A549 (cell line): ENCODE data around the gene TRPV6. TPM values are rescaled to one million over a fixed set of nuclear protein-coding genes. Genes with fewer than 3 reads are reported as not detected.

Source experiments
- ATAC-seq, 2 experiments: fragments of 200-7000 bp in 1 of 2; fragments of >200 bp in 1 of 2; cut with Nextera tagmentation in 1 of 2; cut with Tn5 transposase in 1 of 2; 3 replicates each; pipeline versions ENCODE4 v1.8.0 to v1.9.1; 2018 to 2020; ENCODE audit warnings: mild to moderate bottlenecking in 1 of 2, moderate library complexity in 1 of 2
- CTCF ChIA-PET: fragments of 300-600 bp; sonication (Branson Sonifier 250); formaldehyde crosslinking; extraction: SDS; loops from one replicate; lab custom pipeline; 2021; ENCODE audit warnings: antibody characterized with exemption, inconsistent platforms; lab: Yijun Ruan, JAX
- POLR2A ChIA-PET: fragments of 350-600 bp; formaldehyde crosslinking; extraction: SDS; loops from one replicate; lab custom pipeline; 2021; ENCODE audit warnings: antibody characterized with exemption, inconsistent platforms; lab: Yijun Ruan, JAX
- DNase-seq, 2 experiments: peaks; one replicate each; pipeline versions ENCODE4 v3.0.0 to v3.0.0-alpha.2; 2011 to 2016; ENCODE audit warnings: low read depth in 1 of 2, low spot score in 1 of 2
- FAIRE-seq: peaks from 2 replicates; lab custom pipeline; 2011; peaks lifted over from hg19 to GRCh38; lab: Jason Lieb, UNC
- H3K27ac ChIP-seq, 2 experiments: fragments of >200 bp; sonication (Bioruptor Twin); formaldehyde crosslinking; 3 replicates each; pipeline ENCODE4 v1.5.1; 2016 to 2017
- H3K4me1 ChIP-seq: fragments of >200 bp; sonication (Bioruptor Twin); formaldehyde crosslinking; 3 replicates; pipeline ENCODE4 v1.6.1; 2016
- H3K4me2 ChIP-seq: fragments of >200 bp; sonication (Bioruptor Twin); formaldehyde crosslinking; 3 replicates; pipeline ENCODE4 v1.6.1; 2016
- H3K4me3 ChIP-seq: fragments of >200 bp; sonication (Bioruptor Twin); formaldehyde crosslinking; 3 replicates; pipeline ENCODE4 v1.5.1; 2016
- H3K9me3 ChIP-seq: fragments of >200 bp; sonication (Bioruptor Twin); formaldehyde crosslinking; 3 replicates; pipeline ENCODE4 v1.6.1; 2016
- CBX2 ChIP-seq: fragments of 200-600 bp; sonication (generic); IDR thresholded peaks from 2 replicates; pipeline ENCODE4 v1.6.1; 2016; ENCODE audit warnings: low read depth, mild to moderate bottlenecking, borderline replicate concordance
- CBX8 ChIP-seq: fragments of 200-600 bp; sonication (generic); IDR thresholded peaks from 2 replicates; pipeline ENCODE4 v1.6.1; 2016
- E2F6 ChIP-seq: IDR thresholded peaks from 2 replicates; pipeline ENCODE4 v1.6.1; 2012; ENCODE audit warnings: low read depth, borderline replicate concordance
- EHF ChIP-seq: fragments of 250-450 bp; sonication (Bioruptor Pico); IDR thresholded peaks from 2 replicates; pipeline ENCODE4 v1.5.0; 2020; ENCODE audit warnings: mild to moderate bottlenecking
- EHMT2 ChIP-seq: fragments of 200-600 bp; sonication (generic); IDR thresholded peaks from 2 replicates; pipeline ENCODE4 v1.6.1; 2016; ENCODE audit warnings: antibody characterized with exemption, low read depth, mild to moderate bottlenecking, moderate library complexity
- ELK1 ChIP-seq: fragments of 150-350 bp; IDR thresholded peaks from 2 replicates; pipeline ENCODE4 v1.6.1; 2014; ENCODE audit warnings: low read depth, mild to moderate bottlenecking, low read length
- ESRRA ChIP-seq: fragments of 150-350 bp; IDR thresholded peaks from 2 replicates; pipeline ENCODE4 v1.6.1; 2014; ENCODE audit warnings: mild to moderate bottlenecking, low read length, borderline replicate concordance
- FOSB ChIP-seq: fragments of 250-450 bp; sonication (Bioruptor Pico); IDR thresholded peaks from 2 replicates; pipeline ENCODE4 v1.5.0; 2020; ENCODE audit warnings: mild to moderate bottlenecking, moderate library complexity
- FOSL2 ChIP-seq, 2 experiments: fragments of 450-650 bp in 1 of 2; fragments of >200 bp in 1 of 2; sonication (Bioruptor Twin) in 1 of 2; formaldehyde crosslinking; IDR thresholded peaks; 2 replicates each; pipeline versions ENCODE4 v1.5.0 to v1.6.1; 2016 to 2020; ENCODE audit warnings: mild to moderate bottlenecking in 1 of 2, moderate library complexity in 1 of 2
- FOXS1 ChIP-seq: fragments of 250-450 bp; sonication (Bioruptor Pico); IDR thresholded peaks from 2 replicates; pipeline ENCODE4 v1.5.0; 2020; ENCODE audit warnings: mild to moderate bottlenecking, moderate library complexity
- HOXA7 ChIP-seq: fragments of 250-450 bp; sonication (Bioruptor Pico); IDR thresholded peaks from 2 replicates; pipeline ENCODE4 v1.5.0; 2020; ENCODE audit warnings: mild to moderate bottlenecking, moderate library complexity
- HOXB5 ChIP-seq: fragments of 250-450 bp; sonication (Bioruptor Pico); IDR thresholded peaks from 2 replicates; pipeline ENCODE4 v1.5.0; 2020; ENCODE audit warnings: mild to moderate bottlenecking, moderate library complexity
- KDM1A ChIP-seq: fragments of 200-600 bp; sonication (generic); IDR thresholded peaks from 2 replicates; pipeline ENCODE4 v1.6.1; 2016; ENCODE audit warnings: low read depth, mild to moderate bottlenecking
- MAFK ChIP-seq: fragments of 450-650 bp; IDR thresholded peaks from 2 replicates; pipeline ENCODE4 v1.6.1; 2014; ENCODE audit not compliant: partially characterized antibody
- MAZ ChIP-seq: fragments of 150-350 bp; IDR thresholded peaks from 2 replicates; pipeline ENCODE4 v1.6.1; 2014; ENCODE audit warnings: antibody characterized with exemption, low read depth, low read length, borderline replicate concordance
- NFE2L2 ChIP-seq: fragments of 150-350 bp; conservative IDR thresholded peaks from 2 replicates; pipeline ENCODE4 v1.6.1; 2014; ENCODE audit warnings: low read length
- PBX3 ChIP-seq: IDR thresholded peaks from 2 replicates; pipeline ENCODE4 v1.6.1; 2012
- PHF8 ChIP-seq: fragments of 200-600 bp; sonication (generic); IDR thresholded peaks from 2 replicates; pipeline ENCODE4 v1.6.1; 2016; ENCODE audit warnings: low read depth, mild to moderate bottlenecking, antibody characterized with exemption, moderate library complexity, borderline replicate concordance
- RAD21 ChIP-seq, 2 experiments: fragments of >200 bp in 1 of 2; sonication (Bioruptor Twin) in 1 of 2; formaldehyde crosslinking in 1 of 2; IDR thresholded peaks in 1 of 2; conservative IDR thresholded peaks in 1 of 2; 2 replicates in 1 of 2; 3 replicates in 1 of 2; pipeline ENCODE4 v1.6.1; 2012 to 2018; ENCODE audit warnings: inconsistent platforms in 1 of 2
- RARB ChIP-seq: fragments of 250-450 bp; sonication (Bioruptor Pico); IDR thresholded peaks from 2 replicates; pipeline ENCODE4 v1.8.0; 2021; ENCODE audit warnings: mild to moderate bottlenecking, moderate library complexity
- RCOR1 ChIP-seq: fragments of 150-350 bp; IDR thresholded peaks from 2 replicates; pipeline ENCODE4 v1.6.1; 2014; ENCODE audit warnings: antibody characterized with exemption, low read length, low read depth
- RFX5 ChIP-seq: fragments of 450-650 bp; IDR thresholded peaks from 2 replicates; pipeline ENCODE4 v1.7.1; 2014; ENCODE audit warnings: antibody characterized with exemption, mild to moderate bottlenecking, moderate library complexity
- RNF2 ChIP-seq: fragments of 200-600 bp; sonication (generic); IDR thresholded peaks from 2 replicates; pipeline ENCODE4 v1.6.1; 2016; ENCODE audit warnings: low read depth, mild to moderate bottlenecking, antibody characterized with exemption, moderate library complexity, borderline replicate concordance
- SMC3 ChIP-seq: fragments of >200 bp; sonication (Bioruptor Twin); formaldehyde crosslinking; IDR thresholded peaks from 3 replicates; pipeline ENCODE4 v1.6.1; 2018; ENCODE audit warnings: inconsistent platforms
- TFCP2L1 ChIP-seq: fragments of 250-450 bp; sonication (Bioruptor Pico); IDR thresholded peaks from 2 replicates; pipeline ENCODE4 v1.5.0; 2021; ENCODE audit warnings: mild to moderate bottlenecking
- ZC3H11A ChIP-seq: fragments of 450-650 bp; IDR thresholded peaks from 2 replicates; pipeline ENCODE4 v1.6.1; 2014; ENCODE audit warnings: antibody characterized with exemption, mild to moderate bottlenecking
- WGBS: methylation state at CpG from one replicate; pipeline ENCODE4 v1.1.6; 2017; ENCODE audit errors: missing lambda C conversion rate; 5-methylcytosine and 5-hydroxymethylcytosine counted together
- polyA plus RNA-seq, 4 experiments: library from polyadenylated mRNA; depleted of rRNA in 3 of 4; stranded (reverse); fragments of >200 nt; fragmentation: RNase III in 1 of 4; extraction: RNeasy Plus Mini Kit Qiagen cat#74134 plus additional on column Dnase treatment in 1 of 4; gene quantifications; 2 replicates in 3 of 4; 3 replicates in 1 of 4; pipeline ENCODE4 v1.2.3, GENCODE V29; 2011 to 2017
- TF ChIP-seq, protein P1 (sequence below): fragments of 250-450 bp; sonication (Bioruptor Pico); IDR thresholded peaks from 2 replicates; pipeline ENCODE4 v1.5.0; 2020; ENCODE audit warnings: low read depth, mild to moderate bottlenecking, moderate library complexity
- TF ChIP-seq, protein P2 (sequence below): fragments of 250-450 bp; sonication (Bioruptor Pico); IDR thresholded peaks from 2 replicates; pipeline ENCODE4 v1.5.0; 2021; ENCODE audit warnings: mild to moderate bottlenecking, moderate library complexity, borderline replicate concordance
- TF ChIP-seq, protein P3 (sequence below): fragments of >200 bp; sonication (Bioruptor Twin); formaldehyde crosslinking; IDR thresholded peaks from 2 replicates; pipeline ENCODE4 v1.6.1; 2016

The TRPV6 gene
- polyA plus RNA-seq, 2 of the 4 experiments (the other 2 are of a cell fraction): not detected

GRCh38 chr7:142899661-142900060 is 14.1 kb upstream of the TRPV6 start:
- ChIA-PET POLR2A (no interaction called here), CTCF (no interaction called here)
- DNase-seq (no peak), FAIRE-seq (no peak), ATAC-seq (no peak)
- H3K4me1 ChIP-seq: no peaks in the 10 kb centered on the region
- H3K4me3 ChIP-seq: no peak overlapping the region
- H3K27ac ChIP-seq: no peak overlapping the region
- 6% methylated on average over 3 of the region's 3 CpGs for WGBS
- no peak overlapping the region for H3K4me2 ChIP-seq
- TF ChIP-seq ESRRA (no peak), HOXB5 (CRISPR knock-in tag) (no peak), RARB (CRISPR knock-in tag) (no peak), KDM1A (no peak), E2F6 (no peak), RAD21 (conservative IDR thresholded peaks at IDR 0.05 in 1 of 2, IDR thresholded peaks at IDR 0.05 in 1 of 2) (no peak), CBX2 (no peak), RNF2 (no peak), EHMT2 (no peak), FOSL2 (IDR thresholded peaks at IDR 0.05) (no peak), FOSL2 (CRISPR knock-in tag; IDR thresholded peaks at IDR 0.05) (no peak), CBX8 (no peak), RFX5 (no peak), TFCP2L1 (no peak), MAFK (no peak), EHF (CRISPR knock-in tag) (no peak)
- TF ChIP-seq, protein P1, sequence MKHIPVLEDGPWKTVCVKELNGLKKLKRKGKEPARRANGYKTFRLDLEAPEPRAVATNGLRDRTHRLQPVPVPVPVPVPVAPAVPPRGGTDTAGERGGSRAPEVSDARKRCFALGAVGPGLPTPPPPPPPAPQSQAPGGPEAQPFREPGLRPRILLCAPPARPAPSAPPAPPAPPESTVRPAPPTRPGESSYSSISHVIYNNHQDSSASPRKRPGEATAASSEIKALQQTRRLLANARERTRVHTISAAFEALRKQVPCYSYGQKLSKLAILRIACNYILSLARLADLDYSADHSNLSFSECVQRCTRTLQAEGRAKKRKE (CRISPR knock-in tag): no peak
- TF ChIP-seq, protein P2, sequence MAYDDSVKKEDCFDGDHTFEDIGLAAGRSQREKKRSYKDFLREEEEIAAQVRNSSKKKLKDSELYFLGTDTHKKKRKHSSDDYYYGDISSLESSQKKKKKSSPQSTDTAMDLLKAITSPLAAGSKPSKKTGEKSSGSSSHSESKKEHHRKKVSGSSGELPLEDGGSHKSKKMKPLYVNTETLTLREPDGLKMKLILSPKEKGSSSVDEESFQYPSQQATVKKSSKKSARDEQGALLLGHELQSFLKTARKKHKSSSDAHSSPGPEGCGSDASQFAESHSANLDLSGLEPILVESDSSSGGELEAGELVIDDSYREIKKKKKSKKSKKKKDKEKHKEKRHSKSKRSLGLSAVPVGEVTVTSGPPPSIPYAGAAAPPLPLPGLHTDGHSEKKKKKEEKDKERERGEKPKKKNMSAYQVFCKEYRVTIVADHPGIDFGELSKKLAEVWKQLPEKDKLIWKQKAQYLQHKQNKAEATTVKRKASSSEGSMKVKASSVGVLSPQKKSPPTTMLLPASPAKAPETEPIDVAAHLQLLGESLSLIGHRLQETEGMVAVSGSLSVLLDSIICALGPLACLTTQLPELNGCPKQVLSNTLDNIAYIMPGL: no peak
- no peaks in the 10 kb centered on the region for H3K9me3 ChIP-seq

DNA sequence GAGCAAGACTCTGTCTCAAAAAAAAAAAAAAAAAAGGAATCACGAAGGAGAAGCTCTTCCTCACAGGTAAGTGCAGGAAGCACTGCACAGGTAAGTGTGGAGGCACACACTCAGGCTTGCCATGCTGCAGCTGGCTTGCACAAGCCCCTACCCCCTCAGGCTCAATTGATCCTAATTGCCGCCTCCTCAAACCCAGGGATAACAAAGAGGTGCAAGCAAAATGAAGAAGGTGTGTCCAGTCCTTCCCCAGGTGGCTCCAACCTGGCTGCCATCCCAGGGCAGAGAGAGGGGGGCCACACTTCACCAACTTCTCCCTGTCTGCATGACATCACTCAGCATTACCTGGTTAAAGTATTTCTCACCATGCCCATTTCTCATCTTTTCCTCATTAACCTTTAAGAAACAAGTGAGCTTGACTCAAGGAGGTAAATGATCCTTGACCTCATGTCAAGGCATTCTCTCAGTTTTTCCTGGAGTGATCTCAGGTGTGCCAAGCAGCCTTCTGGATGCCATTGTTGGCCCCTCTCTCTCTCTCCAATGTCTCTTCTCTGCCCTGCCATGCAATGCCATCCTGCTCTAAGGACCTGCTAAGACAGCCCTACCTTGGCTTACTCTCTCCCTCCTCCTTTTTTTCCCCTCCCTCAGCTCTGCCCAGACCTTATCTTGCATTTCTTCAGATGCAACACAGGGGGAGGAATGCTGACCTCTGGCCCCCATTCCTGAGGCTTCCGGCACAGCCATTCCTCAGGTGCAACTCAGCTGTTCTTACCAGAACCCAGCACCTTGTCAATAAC is 13.0 kb upstream of the TRPV6 start:
- no peak for DNase-seq
- ATAC-seq: no peak
- no peaks in the 10 kb centered on the region for H3K9me3 ChIP-seq
- H3K27ac ChIP-seq: no peak overlapping the region
- CTCF ChIA-PET: no interaction called here
- 28% methylated on average over 3 of the region's 3 CpGs for WGBS
- TF ChIP-seq PHF8: no peak
- no peak for TF ChIP-seq FOSB
- no peak for TF ChIP-seq SMC3
- TF ChIP-seq, protein P3, sequence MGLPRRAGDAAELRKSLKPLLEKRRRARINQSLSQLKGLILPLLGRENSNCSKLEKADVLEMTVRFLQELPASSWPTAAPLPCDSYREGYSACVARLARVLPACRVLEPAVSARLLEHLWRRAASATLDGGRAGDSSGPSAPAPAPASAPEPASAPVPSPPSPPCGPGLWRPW: no peak
- TF ChIP-seq EHF (CRISPR knock-in tag): no peak
- TF ChIP-seq MAZ: no peak
- no peak for TF ChIP-seq RCOR1
- TF ChIP-seq PBX3: no peak
- TF ChIP-seq ZC3H11A: no peak
- no peak for TF ChIP-seq ELK1
- no peak for TF ChIP-seq HOXA7 (CRISPR knock-in tag)
- no peak for TF ChIP-seq NFE2L2
- TF ChIP-seq RAD21 (conservative IDR thresholded peaks at IDR 0.05 in 1 of 2, IDR thresholded peaks at IDR 0.05 in 1 of 2): no peak
- no peak for TF ChIP-seq FOXS1 (CRISPR knock-in tag)
- TF ChIP-seq, all 56 proteins: peak for 0
- no peak overlapping the region for H3K4me2 ChIP-seq
- no peak for FAIRE-seq
- POLR2A ChIA-PET: no interaction called here
- no peaks in the 10 kb centered on the region for H3K4me1 ChIP-seq
- H3K4me3 ChIP-seq: no peak overlapping the region
